ENCODE measurements around the gene YTHDF1.

YTHDF1 gene

DNA sequence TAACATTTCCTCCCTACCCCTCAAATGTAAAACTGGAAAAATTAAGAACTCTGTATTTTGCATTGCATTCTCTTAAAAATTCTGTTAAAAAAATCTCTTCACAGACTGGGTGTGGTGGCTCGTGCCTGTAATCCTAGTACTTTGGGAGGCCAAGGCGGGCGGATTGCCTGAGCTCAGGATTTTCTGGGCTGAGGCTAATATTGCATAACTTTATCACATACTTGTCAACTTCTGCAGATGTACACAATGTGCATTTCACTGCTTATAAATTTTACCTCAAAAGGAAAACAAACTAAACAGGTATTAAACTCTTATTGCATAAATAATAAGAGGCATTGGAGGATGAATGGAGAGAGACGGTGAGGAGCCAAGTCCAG, 21.1 kb downstream of the YTHDF1 start:
- Histone ChIP-seq H2AFZ (no peak overlapping the region), H3K36me3 (ENCODE audit: control insufficient read depth, insufficient read depth, low read length) (no peaks in the 10 kb centered on the region), H3K4me1 (peaks cover 5% of the 10 kb centered on the region), H3K27ac (no peak overlapping the region), H3K4me2 (ENCODE audit: low read length) (no peak overlapping the region), H3K27me3 (ENCODE audit: control insufficient read depth, insufficient read depth, low read length) (no peaks in the 10 kb centered on the region), H3K79me2 (peaks cover 9% of the 10 kb centered on the region), H3K9me3 (ENCODE audit: control insufficient read depth, low read length) (no peaks in the 10 kb centered on the region), H3K9ac (no peak overlapping the region), H3K4me3 (ENCODE audit: low read depth, low read length) (no peak overlapping the region)
- TF ChIP-seq, protein P1, sequence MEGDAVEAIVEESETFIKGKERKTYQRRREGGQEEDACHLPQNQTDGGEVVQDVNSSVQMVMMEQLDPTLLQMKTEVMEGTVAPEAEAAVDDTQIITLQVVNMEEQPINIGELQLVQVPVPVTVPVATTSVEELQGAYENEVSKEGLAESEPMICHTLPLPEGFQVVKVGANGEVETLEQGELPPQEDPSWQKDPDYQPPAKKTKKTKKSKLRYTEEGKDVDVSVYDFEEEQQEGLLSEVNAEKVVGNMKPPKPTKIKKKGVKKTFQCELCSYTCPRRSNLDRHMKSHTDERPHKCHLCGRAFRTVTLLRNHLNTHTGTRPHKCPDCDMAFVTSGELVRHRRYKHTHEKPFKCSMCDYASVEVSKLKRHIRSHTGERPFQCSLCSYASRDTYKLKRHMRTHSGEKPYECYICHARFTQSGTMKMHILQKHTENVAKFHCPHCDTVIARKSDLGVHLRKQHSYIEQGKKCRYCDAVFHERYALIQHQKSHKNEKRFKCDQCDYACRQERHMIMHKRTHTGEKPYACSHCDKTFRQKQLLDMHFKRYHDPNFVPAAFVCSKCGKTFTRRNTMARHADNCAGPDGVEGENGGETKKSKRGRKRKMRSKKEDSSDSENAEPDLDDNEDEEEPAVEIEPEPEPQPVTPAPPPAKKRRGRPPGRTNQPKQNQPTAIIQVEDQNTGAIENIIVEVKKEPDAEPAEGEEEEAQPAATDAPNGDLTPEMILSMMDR (IDR thresholded peaks at IDR 0.05) = no peak

DNA sequence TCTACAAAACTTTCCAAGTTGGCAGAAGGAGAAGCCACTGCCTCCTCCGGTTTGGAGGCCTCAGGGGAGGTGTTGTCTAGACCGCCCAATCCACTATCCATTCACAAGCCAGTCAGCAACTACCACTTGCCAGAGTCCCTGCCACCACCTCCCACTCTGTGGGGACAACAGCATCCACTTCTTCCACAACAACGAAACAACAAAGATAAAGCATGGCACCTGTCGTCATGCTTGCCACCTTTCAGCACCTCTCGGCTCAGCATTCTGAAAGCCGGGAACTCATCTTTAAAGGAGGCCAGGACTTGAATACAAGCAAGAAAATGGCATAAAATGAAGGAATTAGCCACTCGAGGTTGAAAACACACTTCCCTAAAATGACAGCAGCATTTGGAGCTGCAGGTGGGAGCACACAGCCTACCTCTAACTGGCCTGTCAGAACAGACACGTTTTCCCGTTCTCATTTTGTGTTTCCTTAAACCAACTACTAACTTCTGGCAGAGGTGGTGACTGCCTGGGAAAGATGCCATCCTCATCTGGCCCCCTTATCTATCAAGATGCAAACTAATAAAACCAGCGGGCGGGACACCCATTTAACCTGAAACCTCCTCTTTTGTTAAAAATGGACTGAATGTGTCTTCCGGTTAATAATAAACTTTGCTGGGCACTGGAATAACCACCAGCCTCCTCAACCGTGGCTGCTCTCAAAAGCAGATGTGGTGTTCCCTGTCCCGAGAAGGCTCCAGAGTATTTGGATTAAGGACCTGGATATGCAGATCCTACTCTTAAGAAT, 21.7 kb downstream of the YTHDF1 start:
- Histone ChIP-seq H3K36me3 (ENCODE audit: control insufficient read depth, insufficient read depth, low read length) (no peaks in the 10 kb centered on the region), H3K4me2 (ENCODE audit: low read length) (no peak overlapping the region), H3K4me1 (peaks cover 5% of the 10 kb centered on the region), H3K79me2 (peaks cover 6% of the 10 kb centered on the region), H3K27ac (no peak overlapping the region), H3K9ac (no peak overlapping the region), H2AFZ (no peak overlapping the region), H3K4me3 (ENCODE audit: low read depth, low read length) (no peak overlapping the region), H3K27me3 (ENCODE audit: control insufficient read depth, insufficient read depth, low read length) (no peaks in the 10 kb centered on the region), H3K9me3 (ENCODE audit: control insufficient read depth, low read length) (no peaks in the 10 kb centered on the region)
- TF ChIP-seq, protein P1 (IDR thresholded peaks at IDR 0.05) = no peak

DNA sequence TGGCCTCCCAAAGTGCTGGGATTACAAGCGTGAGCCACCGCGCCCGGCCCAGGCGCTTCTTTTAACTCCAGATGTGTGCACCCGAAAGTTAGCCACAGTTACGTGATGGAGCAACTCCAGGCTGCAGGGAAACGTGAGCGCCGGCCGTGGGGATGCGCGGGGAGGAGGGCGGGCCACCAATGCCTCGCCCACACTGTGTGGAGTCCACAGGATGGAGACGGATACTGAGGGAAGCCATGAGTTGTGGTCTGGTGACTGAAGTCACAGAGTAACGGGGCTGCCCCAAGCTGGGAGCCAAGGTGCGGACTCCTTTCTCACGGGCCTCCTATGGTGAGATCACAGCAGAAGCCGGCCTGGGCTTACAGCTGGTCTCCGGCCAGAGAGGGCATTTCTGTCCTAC, 23.2 kb downstream of the YTHDF1 start:
- H3K4me2 ChIP-seq (ENCODE audit: low read length) = no peak overlapping the region

DNA sequence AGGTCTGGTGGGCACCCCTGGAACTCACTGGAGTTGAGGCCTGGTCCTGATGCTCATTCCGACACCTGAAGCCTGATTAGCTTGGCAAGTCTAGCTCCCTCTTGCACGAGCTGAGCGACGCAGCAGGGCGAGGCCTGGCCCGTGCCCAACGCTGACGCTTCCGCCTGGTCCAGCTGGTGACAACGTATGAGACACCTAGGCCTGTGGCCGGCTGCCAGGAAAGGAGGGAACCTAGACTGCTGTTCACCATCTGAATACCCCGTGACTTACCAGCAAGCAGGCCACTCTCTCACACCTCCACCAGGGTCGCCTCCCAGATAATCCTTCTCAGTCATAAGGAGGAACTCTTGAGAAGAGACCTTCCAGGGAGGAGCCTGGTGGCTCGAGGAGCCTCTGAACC, 24.5 kb downstream of the YTHDF1 start:
- Histone ChIP-seq H3K36me3 (ENCODE audit: control insufficient read depth, insufficient read depth, low read length) (no peaks in the 10 kb centered on the region), H2AFZ (no peak overlapping the region), H3K4me1 (no peaks in the 10 kb centered on the region)

More for the DNA sequence above, 23.2 kb downstream of the YTHDF1 start:
- Histone ChIP-seq H3K4me1 (no peaks in the 10 kb centered on the region), H2AFZ (no peak overlapping the region), H3K9me3 (ENCODE audit: control insufficient read depth, low read length) (no peaks in the 10 kb centered on the region), H3K4me3 (ENCODE audit: low read depth, low read length) (no peak overlapping the region), H3K27ac (no peak overlapping the region), H3K27me3 (ENCODE audit: control insufficient read depth, insufficient read depth, low read length) (no peaks in the 10 kb centered on the region), H3K36me3 (ENCODE audit: control insufficient read depth, insufficient read depth, low read length) (no peaks in the 10 kb centered on the region), H3K79me2 (peaks cover 2% of the 10 kb centered on the region), H3K9ac (no peak overlapping the region)
- TF ChIP-seq, protein P1 (IDR thresholded peaks at IDR 0.05) = no peak

More for the DNA sequence above, 24.5 kb downstream of the YTHDF1 start:
- H3K27ac ChIP-seq = no peak overlapping the region
- peaks cover 2% of the 10 kb centered on the region for H3K79me2 ChIP-seq
- no peaks in the 10 kb centered on the region for H3K27me3 ChIP-seq (ENCODE audit: control insufficient read depth, insufficient read depth, low read length)
- H3K9ac ChIP-seq = no peak overlapping the region
- H3K4me3 ChIP-seq (ENCODE audit: low read depth, low read length) = no peak overlapping the region
- H3K9me3 ChIP-seq (ENCODE audit: control insufficient read depth, low read length) = no peaks in the 10 kb centered on the region
- H3K4me2 ChIP-seq (ENCODE audit: low read length) = no peak overlapping the region
- TF ChIP-seq, protein P1 (IDR thresholded peaks at IDR 0.05) = no peak
